Stomach (tissue), 9 donors: ENCODE results near the gene MYO16. TPM values are rescaled to one million over a fixed set of nuclear protein-coding genes. Genes with fewer than 3 reads are reported as not detected.
A peak's percentile ranks its signal among the peaks of the same experiment; 100 is the strongest.

Experiments
- DNase-seq, 2 donors: peaks; one replicate each; pipeline versions ENCODE4 v3.0.0 to v3.0.0-alpha.2; 2013 to 2019
- H3K27ac ChIP-seq, 5 donors: fragments of 200-600 bp in 4 of 5; sonication (generic) in 4 of 5; one replicate each; pipeline ENCODE4 v1.5.1; 2013 to 2019; ENCODE audit warnings: mild to moderate bottlenecking in 1 of 5, moderate library complexity in 1 of 5
- H3K27me3 ChIP-seq, 3 donors: fragments of 200-600 bp; sonication (generic); one replicate each; pipeline ENCODE4 v1.5.1; 2017 to 2019; ENCODE audit warnings: mixed run types in 1 of 3
- H3K36me3 ChIP-seq, 4 donors: fragments of 200-600 bp; sonication (generic); 1 replicate in 3 of 4; 2 replicates in 1 of 4; pipeline ENCODE4 v1.5.1; 2016 to 2019
- H3K4me1 ChIP-seq, 4 donors: fragments of 200-600 bp; sonication (generic); one replicate each; pipeline ENCODE4 v1.5.1; 2016 to 2019
- H3K4me3 ChIP-seq, 4 donors: fragments of 200-600 bp; sonication (generic) in 3 of 4; one replicate each; pipeline ENCODE4 v1.5.1; 2016 to 2019; ENCODE audit warnings: mild to moderate bottlenecking in 1 of 4
- H3K9me3 ChIP-seq, 4 donors: fragments of 200-600 bp; sonication (generic); one replicate each; pipeline ENCODE4 v1.5.1; 2016 to 2019
- CTCF ChIP-seq, 7 experiments: fragments of 450-650 bp in 4 of 7; fragments of 200-600 bp in 3 of 7; sonication (generic) in 3 of 7; IDR thresholded peaks; one replicate each; pipeline ENCODE4 v1.5.1; 2016 to 2019; ENCODE audit warnings: antibody characterized with exemption in 7 of 7, control low read depth in 2 of 7, mild to moderate bottlenecking in 1 of 7
- EP300 ChIP-seq: sonication (generic); formaldehyde crosslinking; IDR thresholded peaks from one replicate; pipeline ENCODE4 v1.6.1; 2017; ENCODE audit warnings: antibody characterized with exemption
- POLR2A ChIP-seq, 4 donors: fragments of 450-650 bp; IDR thresholded peaks; one replicate each; pipeline ENCODE4 v1.6.1; 2016; ENCODE audit warnings: antibody characterized with exemption in 4 of 4, control low read depth in 2 of 4, mild to moderate bottlenecking in 1 of 4, moderate library complexity in 1 of 4
- POLR2AphosphoS5 ChIP-seq, 3 donors: sonication (generic); formaldehyde crosslinking; IDR thresholded peaks; one replicate each; pipeline ENCODE4 v1.6.1; 2016; ENCODE audit warnings: antibody characterized with exemption in 3 of 3
- whole genome bisulfite sequencing, 5 donors: extraction: QIAGEN DNeasy Blood & Tissue Kit in 3 of 5; methylation state at CpG; one replicate each; pipeline versions ENCODE4 v1.1.5 to v1.1.7; 2013 to 2018; 5-methylcytosine and 5-hydroxymethylcytosine counted together
- intact Hi-C: fragments of 100-400 bp; cut with DNase I; formaldehyde crosslinking; loops from one replicate; pipeline ENCODE4 v1.15.1; 2023; ENCODE audit warnings: low total_unique reads
- polyA plus RNA-seq, 3 donors: library from polyadenylated mRNA; stranded (reverse); fragments of 200-250 nt; gene quantifications; one replicate each; pipeline ENCODE4 v1.2.3, GENCODE V29; 2013
- total RNA-seq, 5 donors: library from RNA; depleted of rRNA; stranded (reverse); fragments of >200 nt; gene quantifications; one replicate each; pipeline versions ENCODE4 v1.1.0 to v1.2.3, GENCODE V29; 2014 to 2016
- donor health status: healthy with polysubstance abuse.
- donor health status: Bipolar disorder and iron deficiency.
- donor health status: healthy.

The MYO16 gene
- total and polyA plus RNA-seq, 8 donors, result under 0.01 to 1.8 (median 0.15) TPM; not detected in 3

- Histone ChIP-seq H3K4me1 (no peaks in the 10 kb centered on the region), H3K4me3 (no peak overlapping the region), H3K27me3 (no peaks in the 10 kb centered on the region), H3K9me3 (no peaks in the 10 kb centered on the region), H3K36me3 (no peaks in the 10 kb centered on the region), H3K27ac (no peak overlapping the region)
- TF ChIP-seq POLR2A (IDR thresholded peaks at IDR 0.05) (no peak), CTCF (IDR thresholded peaks at IDR 0.05) (no peak), EP300 (no peak), POLR2AphosphoS5 (IDR thresholded peaks at IDR 0.05) (no peak)
- no peak for DNase-seq
- intact Hi-C loops, result no loop called here
- 51 to 73% (median 63%) methylated on average over 4 of the region's 4 CpGs for WGBS, 5 donors
These were observed 222.2 kb downstream of the MYO16 start for GRCh38 chr13:108851660-108852059.

GRCh38 chr13:108853031-108853430 lies 223.6 kb downstream of the MYO16 start:
- Histone ChIP-seq H3K36me3 (no peaks in the 10 kb centered on the region), H3K4me1 (no peaks in the 10 kb centered on the region), H3K4me3 (no peak overlapping the region), H3K27ac (no peak overlapping the region), H3K9me3 (no peaks in the 10 kb centered on the region), H3K27me3 (no peaks in the 10 kb centered on the region)
- intact Hi-C loops, result no loop called here
- 79 to 94% (median 92%) methylated on average over 10 of the region's 10 CpGs for WGBS, 5 donors
- no peak for TF ChIP-seq POLR2A (IDR thresholded peaks at IDR 0.05)
- no peak for DNase-seq

- intact Hi-C loops, result no loop called here
- no peak for TF ChIP-seq POLR2AphosphoS5 (IDR thresholded peaks at IDR 0.05)
- TF ChIP-seq POLR2A (IDR thresholded peaks at IDR 0.05), result no peak
- no peak for TF ChIP-seq EP300
- TF ChIP-seq CTCF (IDR thresholded peaks at IDR 0.05), result no peak
These were observed 226.5 kb downstream of the MYO16 start for GRCh38 chr13:108855737-108856387.

GRCh38 chr13:108858676-108859075 lies 229.3 kb downstream of the MYO16 start:
- TF ChIP-seq POLR2A (IDR thresholded peaks at IDR 0.05), result no peak
- no peak for TF ChIP-seq EP300
- no peak for TF ChIP-seq CTCF (IDR thresholded peaks at IDR 0.05)
- no peak for TF ChIP-seq POLR2AphosphoS5 (IDR thresholded peaks at IDR 0.05)
- WGBS, 5 donors, result 85 to 88% (median 86%) methylated on average over 5 of the region's 5 CpGs
- no peak for DNase-seq
- Histone ChIP-seq H3K27me3 (no peaks in the 10 kb centered on the region), H3K4me3 (no peak overlapping the region), H3K27ac (no peak overlapping the region), H3K36me3 (no peaks in the 10 kb centered on the region), H3K9me3 (no peaks in the 10 kb centered on the region), H3K4me1 (peaks cover 0 to 7% (median 0%) of the 10 kb centered on the region in 4 donors)
- intact Hi-C loops, result no loop called here

More at GRCh38 chr13:108855737-108856387, 226.5 kb downstream of the MYO16 start:
- no peak overlapping the region for H3K4me3 ChIP-seq
- H3K27me3 ChIP-seq, result no peaks in the 10 kb centered on the region
- peak in 1 of 2 donors; percentile 4 for DNase-seq
- H3K4me1 ChIP-seq, result peaks cover 0 to 7% (median 0%) of the 10 kb centered on the region in 4 donors
- H3K27ac ChIP-seq, result no peak overlapping the region
- no peaks in the 10 kb centered on the region for H3K36me3 ChIP-seq
- no peaks in the 10 kb centered on the region for H3K9me3 ChIP-seq
- 39 to 69% (median 58%) methylated on average over 4 of the region's 4 CpGs for WGBS, 5 donors
